Activated naive CD4-positive, alpha-beta T cell (primary cell): Measurements from ENCODE around the gene HDAC9.

ENCODE experiments used
- DNase-seq, 4 experiments: peaks; one replicate each; lab custom pipeline; 2025; lab: John Stamatoyannopoulos, UW

The HDAC9 gene

DNA sequence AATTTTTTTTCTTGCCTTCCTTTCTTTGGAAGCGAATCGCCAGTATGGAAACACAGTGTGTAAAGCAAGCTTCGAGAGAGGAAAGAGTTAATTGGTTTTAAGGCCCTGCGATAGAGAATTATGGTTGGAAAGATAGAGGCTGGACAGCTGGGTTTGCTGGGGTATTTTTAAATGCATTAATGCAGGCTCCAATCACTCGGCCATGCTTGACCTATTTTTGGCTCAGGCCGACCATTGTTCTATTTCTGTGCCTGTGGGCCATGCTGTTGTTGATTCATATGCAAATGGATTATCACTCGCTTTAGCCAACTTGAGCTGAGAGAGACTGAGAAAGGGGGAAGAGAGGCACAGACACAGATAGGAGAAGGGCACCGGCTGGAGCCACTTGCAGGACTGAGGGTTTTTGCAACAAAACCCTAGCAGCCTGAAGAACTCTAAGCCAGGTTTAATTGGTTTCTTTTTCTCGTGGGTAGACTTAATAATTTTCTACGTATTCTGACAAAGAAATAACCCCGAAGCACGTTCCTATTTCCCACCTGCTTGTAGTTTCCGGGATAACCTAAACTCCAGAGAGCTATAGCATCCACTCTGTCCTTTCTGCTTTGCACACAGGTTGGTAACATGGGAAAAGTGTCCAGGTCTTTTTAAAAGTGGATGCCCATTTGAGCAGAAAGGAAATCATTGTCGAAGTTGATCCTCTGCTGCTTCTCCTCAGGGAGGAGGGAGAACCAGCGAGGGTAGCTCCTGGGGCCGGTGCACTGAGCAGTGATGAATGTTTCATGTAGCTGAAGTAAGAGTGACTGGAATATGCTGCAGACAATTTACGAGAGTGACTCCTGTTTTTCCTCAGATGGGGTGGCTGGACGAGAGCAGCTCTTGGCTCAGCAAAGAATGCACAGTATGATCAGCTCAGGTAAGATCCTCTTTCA lies at the start of gene HDAC9:
TSS of gene HDAC9 (plus strand) at position 338 of the 929 bp plus-strand sequence. CDS start at position 892, 554 bp downstream.
- no peak for DNase-seq

DNA sequence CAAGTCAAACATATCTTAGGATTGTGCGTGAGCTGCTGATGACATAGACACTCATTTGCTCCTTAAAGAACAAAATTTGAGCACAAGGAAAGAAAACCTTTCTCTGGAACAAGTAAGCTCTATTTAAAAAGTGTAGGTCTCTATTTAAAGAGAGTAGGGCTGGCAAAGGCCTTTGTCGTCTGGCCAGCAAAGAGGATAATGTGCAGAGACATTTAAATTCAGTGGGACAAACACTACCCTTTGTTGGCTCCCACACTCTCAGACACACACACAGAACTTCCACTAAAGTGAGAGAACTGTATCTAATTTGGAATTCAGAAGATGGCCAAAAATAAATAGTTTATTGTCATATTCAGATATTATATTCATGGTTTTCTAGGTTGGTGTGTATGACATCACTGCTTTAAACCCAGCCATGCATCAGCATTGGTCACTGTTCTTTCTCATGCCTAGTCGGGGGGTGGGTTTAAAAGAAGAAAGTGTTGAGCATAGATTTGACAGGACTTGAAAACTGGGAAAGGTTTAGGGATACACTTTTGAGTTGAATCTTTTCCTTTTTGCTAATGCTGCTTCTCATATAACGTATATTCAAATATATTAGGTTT lies 49.5 kb upstream of the HDAC9 start:
- DNase-seq, result no peak

DNA sequence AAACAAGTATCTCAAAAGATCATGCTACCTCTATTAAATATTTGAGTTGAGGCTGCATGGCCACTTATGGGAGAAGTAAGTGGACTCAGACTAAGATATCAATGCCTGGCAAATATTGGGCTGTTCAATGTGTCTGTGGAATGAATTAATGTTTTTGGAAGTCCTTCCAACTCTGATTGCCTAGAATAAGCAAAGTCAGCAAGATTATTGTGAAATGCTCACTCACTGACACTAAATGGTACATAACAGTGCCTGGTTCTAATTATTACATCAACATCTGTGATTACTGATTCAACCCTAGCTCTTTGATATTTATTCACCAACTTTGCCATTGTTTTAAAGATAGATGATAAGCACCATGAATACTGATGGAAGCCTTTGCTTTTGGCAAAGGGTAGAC lies 45.5 kb upstream of the HDAC9 start:
- no peak for DNase-seq

DNA sequence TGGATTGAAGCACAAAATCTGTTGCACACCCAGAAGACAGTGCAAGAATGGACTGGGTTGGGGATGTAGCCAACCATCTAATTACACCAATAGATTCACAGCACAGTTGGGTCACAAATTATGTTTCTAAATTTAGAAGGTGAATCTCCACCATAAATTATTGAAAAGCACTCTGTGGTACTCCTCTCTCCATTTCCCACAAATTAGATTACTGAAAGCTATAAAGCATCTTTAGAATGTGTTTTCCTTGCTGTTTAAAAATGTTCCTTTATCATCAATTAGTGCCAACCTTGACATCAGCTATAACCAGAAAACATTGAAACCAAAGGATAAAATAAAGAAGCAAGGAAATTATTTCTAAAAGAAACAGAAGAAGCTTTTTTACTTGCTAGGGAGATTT lies 39.9 kb upstream of the HDAC9 start:
- no peak for DNase-seq

DNA sequence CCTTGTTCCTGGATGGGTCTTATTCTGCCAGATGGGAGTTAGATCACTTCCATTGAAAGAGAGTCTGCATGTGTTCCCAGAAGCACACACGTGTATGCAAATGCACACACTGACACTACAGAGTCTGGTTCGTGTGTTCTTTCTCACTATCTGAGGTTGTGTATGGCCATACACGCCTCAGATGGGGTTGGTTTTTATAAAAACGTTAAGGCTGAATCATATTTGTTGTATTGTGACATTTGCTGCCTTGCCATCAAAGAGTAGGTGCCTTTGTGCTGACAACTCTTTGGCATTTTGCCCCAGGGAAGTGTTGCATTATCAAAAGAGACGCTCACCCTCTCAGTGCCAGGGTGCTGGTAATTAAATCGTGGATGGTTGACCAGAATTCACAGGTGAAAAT lies 37.7 kb upstream of the HDAC9 start:
- DNase-seq, result no peak

DNA sequence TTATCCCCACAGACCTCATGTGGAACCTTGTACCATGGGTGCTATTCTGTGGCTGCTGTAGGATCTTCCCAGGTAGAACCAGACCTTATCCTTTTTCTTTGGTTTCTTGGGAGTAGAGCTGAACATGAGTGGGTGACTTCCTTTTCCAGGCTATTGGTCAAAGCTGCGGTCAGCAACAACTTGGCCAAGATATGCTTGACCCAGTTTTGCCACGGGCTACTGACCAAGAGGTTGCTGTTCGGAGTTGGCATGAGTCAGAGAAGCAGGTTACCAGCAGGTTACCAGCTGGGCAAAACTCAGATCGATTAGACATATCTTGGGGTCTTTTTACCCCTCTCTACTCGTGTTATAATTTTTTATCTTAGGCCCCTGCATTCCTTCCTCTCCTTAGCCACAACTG lies 36.7 kb upstream of the HDAC9 start:
- DNase-seq, result no peak

DNA sequence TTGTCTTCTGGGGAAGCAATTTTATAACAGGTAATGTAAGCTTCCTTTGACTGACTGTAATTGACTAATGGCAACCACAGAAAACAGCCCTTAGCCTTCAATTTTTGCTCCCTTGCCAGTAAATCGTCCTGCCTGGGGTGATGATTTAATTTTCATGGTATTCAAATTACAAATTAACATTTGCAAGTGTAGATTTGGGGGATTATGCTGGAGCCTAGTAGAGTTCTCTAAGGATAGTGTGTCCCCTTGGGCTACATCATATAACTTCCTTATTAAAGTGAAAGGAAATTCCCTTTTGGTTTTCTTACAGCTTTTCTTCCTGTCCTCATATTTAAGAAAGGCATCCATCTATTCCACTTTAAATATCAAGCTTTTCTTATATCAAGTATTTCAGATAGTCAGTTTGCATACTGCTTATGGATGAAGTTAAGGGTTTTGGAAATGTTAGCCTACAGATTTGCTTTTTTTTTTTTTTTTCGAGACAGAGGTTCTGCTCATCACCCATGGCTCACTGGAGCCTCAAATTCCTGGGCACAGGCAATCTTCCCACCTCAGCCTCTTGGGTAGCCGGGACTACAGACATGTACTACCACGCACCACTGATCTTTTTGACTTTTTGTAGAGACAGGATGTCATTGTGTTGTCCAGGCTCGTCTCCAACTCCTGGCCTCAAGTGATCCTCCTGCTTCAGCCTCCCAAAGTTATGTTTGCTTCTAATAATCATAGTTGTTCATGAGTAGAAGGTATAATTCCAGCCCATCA lies 35.9 kb upstream of the HDAC9 start:
- DNase-seq, result no peak

DNA sequence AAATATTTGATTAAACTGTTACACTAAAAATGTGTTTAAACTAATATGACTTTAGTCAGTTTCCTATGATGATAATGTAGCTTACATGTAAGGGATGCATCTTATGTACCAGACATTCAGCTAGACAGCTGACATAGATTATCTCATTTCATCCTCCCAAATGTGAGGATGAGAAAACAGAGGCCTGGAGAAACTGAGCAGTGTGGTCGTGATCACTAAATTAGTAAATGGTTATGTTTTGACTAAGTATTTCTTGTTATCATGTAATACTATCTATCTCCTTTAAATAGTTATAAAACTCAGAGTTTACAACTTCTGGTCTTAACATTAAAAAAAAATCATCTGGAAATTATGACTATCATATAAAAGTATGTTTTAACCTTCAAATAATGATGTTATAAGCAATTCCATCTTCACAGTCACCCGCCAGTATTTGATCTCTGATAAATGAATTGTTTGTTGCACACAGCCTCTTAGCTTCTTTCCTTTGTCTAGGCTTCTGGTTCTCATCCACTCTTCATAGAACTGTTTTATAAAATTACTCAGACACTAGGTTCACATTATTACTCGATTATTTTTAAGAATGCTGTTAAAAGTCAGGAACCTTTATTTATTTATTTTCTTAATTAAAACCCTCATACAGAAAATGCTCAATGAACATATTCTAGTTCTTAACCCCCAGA lies 33.6 kb upstream of the HDAC9 start:
- DNase-seq, result no peak

DNA sequence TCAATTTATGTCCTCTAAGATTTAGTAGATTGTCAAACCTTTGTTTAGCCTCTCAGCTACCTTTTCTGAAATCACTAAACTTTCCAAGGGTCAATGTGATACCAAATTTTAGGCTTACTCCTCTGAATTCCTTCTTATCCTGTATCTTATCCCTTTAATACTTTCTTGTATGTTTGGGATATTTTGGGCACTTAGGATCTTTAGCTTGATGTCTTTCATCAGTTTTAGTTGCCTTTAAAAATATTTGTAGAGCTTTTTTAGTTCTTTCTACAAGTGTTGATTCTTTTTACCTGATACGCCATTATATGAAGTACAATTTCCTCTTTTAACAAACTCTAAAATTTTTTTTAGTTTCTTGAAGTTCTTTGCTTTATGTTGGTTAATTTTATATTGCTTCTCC lies 30.7 kb upstream of the HDAC9 start:
- DNase-seq, result no peak

DNA sequence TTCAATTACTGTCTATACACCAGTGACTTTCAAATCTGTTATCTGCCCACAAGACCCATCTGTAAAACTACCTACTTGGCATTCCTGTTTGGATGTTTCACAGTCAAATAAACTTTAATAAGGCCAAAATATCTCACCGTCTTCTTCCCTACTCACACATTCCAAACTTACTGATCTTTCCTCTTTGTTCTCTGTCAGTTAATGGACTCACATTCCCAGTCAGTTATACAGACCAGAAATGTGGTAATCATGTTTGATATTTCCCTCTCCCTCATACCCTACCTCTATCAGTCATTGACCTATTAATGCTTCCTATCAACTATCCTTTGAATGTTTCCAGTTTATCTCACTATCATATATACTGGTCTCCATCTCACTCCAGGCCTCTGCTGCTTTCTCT lies 28.5 kb upstream of the HDAC9 start:
- DNase-seq, result no peak

DNA sequence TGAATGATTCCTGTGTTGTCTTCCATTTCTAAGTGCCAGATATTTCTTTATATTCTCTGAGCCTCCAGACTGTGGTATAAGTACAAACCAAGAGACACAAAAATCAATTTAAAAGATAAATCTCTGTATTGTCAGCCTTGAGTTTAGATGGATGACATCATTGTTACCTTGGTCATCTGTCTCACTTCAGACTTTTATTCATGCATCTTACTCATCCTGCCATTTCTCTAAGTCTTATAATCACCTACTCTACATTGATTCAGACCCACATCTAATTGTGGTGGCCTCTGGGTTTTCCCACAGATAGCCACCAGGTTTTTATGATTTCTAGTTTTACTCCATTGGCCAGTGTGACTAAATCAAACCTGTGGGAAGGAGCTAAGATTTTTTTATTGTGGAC lies 26.8 kb upstream of the HDAC9 start:
- no peak for DNase-seq

DNA sequence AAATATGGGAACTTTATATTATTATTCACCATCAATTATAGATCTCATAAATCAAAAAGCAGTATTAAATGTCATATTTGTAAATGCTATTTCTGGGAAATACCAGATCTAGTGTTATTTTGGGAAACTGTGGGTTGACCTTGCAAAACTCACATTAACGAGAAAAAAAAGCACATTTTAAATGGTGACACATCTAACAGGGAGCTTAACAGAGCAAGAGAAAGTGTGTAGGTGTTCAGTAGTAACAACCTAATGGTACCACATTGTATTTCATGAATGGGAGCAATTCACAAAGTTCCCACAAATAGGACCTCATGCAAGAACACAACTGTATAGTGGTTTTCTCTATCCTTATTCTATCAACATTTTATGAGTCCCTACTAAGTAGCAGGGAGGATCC lies 26.2 kb upstream of the HDAC9 start:
- no peak for DNase-seq

DNA sequence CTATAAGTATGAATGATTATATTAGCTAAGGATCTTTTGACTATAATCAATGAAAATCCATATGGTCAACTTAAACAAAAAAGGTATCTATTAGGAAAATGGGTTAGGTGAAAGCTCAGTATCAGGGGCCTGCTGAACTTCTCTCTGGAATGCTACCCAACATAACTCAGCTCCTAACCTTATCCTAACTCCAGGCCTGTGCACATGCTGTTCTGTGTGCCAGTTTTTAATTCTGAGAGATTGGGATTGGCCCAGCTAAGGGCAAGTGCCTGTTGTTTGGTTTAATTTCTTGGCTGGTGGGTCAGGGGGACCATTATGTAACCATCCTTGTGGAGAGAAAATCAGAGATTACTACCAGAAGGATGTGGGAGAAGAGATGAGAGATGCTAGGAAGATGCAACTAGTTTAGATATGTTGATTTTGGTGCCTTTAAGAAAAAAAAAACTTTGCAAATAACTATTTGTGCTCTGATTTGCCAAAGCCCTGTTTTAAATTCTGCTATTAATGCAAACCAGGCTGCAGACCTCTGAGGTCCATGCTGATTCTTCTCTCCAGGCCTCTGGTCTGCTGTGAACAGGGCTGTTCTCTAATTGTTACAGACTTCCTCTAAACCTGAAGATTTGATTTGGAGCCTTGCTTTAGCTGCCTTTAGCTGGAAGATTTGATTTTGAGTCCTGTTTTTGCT lies 23.9 kb upstream of the HDAC9 start:
- DNase-seq, result no peak

DNA sequence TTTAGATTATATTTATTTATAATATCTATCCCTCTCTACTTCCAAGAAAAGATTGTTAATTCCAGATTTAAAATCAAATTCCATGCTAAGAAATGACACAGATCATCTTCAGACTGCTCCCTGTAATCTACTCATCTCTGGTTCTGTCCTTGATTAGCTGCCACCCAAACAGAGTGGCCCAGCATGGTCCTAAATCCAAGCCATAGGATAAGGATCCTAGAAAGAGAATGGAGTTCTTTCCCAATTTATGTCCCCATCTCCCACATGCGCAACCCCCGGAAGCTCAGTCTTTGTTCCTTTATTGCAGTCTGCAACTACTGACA lies 23.4 kb upstream of the HDAC9 start:
- no peak for DNase-seq

DNA sequence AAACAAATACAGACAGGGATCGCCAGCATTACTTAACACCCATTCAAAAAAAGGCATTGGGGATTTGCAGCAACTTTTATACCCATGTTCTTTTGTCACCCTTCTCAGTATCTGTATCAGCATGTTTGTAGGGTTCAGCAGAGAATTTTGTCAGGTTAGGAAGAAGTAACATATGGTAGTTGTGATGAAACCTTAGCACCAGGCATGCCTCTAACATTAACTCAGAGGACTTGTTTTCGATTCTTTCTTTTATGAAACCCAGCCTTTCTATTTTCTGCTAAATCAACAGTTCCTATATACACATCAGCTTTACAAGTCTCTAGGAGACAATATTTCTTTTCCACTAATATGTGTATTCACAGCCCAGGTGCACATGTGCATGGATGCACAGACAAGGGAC lies 22.4 kb upstream of the HDAC9 start:
- no peak for DNase-seq

DNA sequence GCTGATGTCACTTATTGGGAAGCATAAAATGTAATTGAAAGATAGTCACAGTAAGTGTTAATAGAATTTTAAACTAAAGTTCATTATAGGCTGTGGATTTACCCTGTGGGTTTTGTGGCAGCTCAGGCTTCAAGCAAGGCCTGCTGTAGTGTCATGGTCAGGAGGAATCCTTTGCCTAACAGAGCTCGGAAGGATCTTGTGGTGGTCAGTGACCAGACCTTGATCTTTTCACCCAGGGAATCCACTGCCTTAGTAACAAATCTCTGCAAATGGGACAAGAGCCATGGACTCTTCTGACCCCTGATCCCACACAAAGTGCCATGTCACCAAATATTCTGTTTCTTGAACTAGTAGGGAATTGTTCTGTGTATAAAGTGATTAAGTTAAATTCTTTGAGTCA lies 20.6 kb upstream of the HDAC9 start:
- no peak for DNase-seq

DNA sequence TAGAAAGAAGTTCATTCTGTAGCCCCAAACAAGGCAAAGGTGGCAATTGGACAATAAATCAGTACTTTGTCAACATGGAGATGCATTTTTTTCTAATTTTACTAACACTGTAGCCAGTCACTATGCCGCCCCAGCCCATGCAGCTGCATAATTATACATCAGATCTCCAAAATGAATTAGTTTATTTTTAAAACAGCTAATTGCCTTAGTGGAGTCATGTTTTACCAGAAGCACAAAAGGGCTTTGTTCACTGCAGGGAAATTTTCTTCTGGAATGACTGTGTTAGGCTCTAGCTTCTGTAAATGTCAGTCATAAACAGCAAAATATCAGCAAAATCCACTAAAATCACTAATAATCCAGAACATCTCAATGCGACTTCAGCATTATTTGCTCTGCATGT lies 20.1 kb upstream of the HDAC9 start:
- DNase-seq, result no peak

DNA sequence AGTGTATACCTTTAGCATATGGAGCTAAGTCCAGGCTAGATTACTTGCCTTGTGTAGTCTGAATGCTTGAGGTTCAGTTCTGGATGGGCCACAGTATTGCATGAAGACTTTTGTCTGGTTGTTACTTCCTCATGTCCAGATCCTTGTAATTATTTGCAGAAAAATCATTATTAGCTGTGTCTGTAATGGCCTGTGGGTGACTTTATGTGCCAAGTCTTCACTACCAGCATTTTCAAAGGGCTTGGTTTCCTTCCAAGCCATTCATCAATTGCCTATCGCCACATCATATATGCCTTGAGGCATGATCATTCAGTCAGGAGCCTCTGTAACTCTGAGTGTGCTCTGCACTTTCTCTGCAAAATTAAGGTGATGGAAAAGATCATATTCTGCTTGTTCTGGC lies 13.8 kb upstream of the HDAC9 start:
- no peak for DNase-seq

DNA sequence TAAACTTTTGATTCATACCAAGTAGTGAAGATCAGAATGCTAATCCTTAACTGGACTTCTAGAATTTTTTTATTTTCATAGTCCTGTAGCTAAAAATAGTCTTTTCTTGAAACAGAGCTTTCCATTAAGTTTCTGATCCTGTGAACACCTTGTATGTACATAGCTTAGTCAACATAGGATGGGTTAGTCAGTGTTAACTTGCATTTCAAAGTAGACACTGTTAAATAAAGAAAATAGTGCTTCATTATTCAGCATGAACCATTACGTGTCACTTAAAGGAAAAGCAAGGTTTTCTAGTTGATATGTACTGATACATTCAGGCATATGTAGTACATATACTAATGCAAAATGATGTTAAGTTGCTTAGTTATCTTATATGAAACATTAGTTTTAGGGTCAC lies 7.5 kb upstream of the HDAC9 start:
- DNase-seq, result no peak

DNA sequence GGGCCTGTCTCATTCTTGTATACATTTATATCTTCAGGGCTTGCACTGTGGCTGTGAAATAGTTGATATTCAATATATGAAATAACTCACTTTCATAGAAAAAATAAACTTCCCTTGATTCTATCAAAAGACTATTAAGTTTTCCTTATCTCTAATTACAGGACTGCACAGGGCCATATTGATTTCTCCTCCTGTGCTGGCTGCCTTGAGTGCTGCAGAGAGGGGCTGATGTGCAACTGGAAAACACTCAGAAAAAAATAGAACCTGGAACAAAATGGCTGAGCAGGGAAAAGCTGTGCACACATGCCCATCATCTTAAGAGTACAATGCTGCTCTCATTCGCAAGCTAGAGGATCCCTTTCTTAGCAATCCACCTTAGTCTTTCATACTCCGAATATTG lies 5.9 kb upstream of the HDAC9 start:
- no peak for DNase-seq

DNA sequence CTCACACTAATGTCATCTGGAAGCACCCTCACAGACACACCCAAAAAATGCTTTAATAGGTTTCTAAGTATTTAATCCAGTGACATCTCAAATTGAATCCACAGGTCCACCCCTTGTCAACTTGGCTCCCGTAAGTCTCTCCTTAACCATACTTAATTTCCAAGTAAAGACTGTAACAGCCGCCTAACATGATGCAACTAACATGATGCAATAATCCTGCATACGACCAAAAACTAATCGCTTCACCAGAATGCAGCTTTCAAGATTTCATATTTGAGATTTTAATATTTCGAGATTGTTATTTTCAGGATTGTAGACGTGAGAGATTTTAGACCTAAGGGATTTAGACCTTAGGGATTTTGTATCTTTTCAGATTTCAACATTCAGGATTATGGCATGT lies 3.7 kb upstream of the HDAC9 start:
- DNase-seq, result no peak

DNA sequence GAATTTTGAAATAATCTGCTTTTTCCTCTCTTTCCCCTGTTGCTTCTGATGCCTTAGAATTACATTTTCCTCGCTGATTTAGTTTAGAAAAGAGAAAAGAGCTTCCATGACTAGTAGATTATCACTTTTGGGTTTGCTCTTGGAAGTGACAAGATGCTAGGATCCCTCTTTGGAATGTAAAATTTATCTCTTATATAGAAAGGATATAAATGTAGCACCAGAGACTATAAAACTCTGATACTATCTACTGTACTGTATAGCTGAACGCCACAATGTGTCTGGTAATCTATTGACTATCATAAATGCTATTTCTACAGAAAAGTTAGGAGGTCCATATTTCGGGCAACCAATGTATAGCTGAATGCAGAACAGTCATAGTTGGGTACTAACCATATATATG lies 1.1 kb upstream of the HDAC9 start:
- no peak for DNase-seq
